ENCODE data around the gene RP9. TPM values are rescaled to one million over a fixed set of nuclear protein-coding genes. Genes with fewer than 3 reads are reported as not detected.

The RP9 gene
- polyA plus RNA-seq, 2 of the 4 experiments (the other 2 are of a cell fraction), result 25.7 to 51.5 TPM

GRCh38 chr7:33076737-33077136 lies 32.5 kb downstream of the RP9 start:
- FAIRE-seq (no peak), DNase-seq (ENCODE audit: low read depth in 1 of 2, low spot score in 1 of 2) (no peak), ATAC-seq (no peak)
- H3K4me2 ChIP-seq, result no peak overlapping the region
- 27% methylated on average over 3 of the region's 3 CpGs for WGBS (ENCODE audit: missing lambda C conversion rate)
- no peak for TF ChIP-seq PHF8 (IDR thresholded peaks at IDR 0.05; ENCODE audit: borderline replicate concordance, low read depth)
- no peak overlapping the region for H3K4me3 ChIP-seq
- H3K27ac ChIP-seq, result no peak overlapping the region
- no peaks in the 10 kb centered on the region for H3K4me1 ChIP-seq
- POLR2A ChIA-PET, result interaction anchor here (1.0 kb wide), 1 partner anchor 14 kb away, joined by 3 read pairs; the partner anchor contains the start of gene NT5C3A
- CTCF ChIA-PET, result interaction anchor here (0.9 to 3.8 kb wide), 2 partner anchors 32 to 148 kb away, joined by 3 to 19 read pairs; partner anchors contain the start of gene RP9
- no peaks in the 10 kb centered on the region; the same call in 2 of the 3 replicates for H3K9me3 ChIP-seq

- no peak overlapping the region for H3K4me2 ChIP-seq
- CTCF ChIA-PET, result interaction anchor here (3.8 kb wide), 1 partner anchor 33 kb away, joined by 19 read pairs; the partner anchor contains the start of gene RP9
- 20% methylated on average over 3 of the region's 3 CpGs for WGBS (ENCODE audit: missing lambda C conversion rate)
- H3K4me1 ChIP-seq, result no peaks in the 10 kb centered on the region
- FAIRE-seq (no peak), DNase-seq (ENCODE audit: low read depth in 1 of 2, low spot score in 1 of 2) (no peak), ATAC-seq (no peak)
- no peak overlapping the region for H3K27ac ChIP-seq
- no peak overlapping the region for H3K4me3 ChIP-seq
- peaks cover 3% of the 10 kb centered on the region; the same call in 2 of the 3 replicates for H3K9me3 ChIP-seq
- POLR2A ChIA-PET, result no interaction called here
- TF ChIP-seq FOXS1 (CRISPR knock-in tag; IDR thresholded peaks at IDR 0.05) (no peak), KDM1A (IDR thresholded peaks at IDR 0.05; ENCODE audit: low read depth) (no peak), USF2 (IDR thresholded peaks at IDR 0.05) (no peak), ELK1 (IDR thresholded peaks at IDR 0.05; ENCODE audit: low read depth, low read length) (no peak), RCOR1 (IDR thresholded peaks at IDR 0.05; ENCODE audit: low read depth, low read length) (no peak), RFX5 (IDR thresholded peaks at IDR 0.05) (no peak), MAFK (IDR thresholded peaks at IDR 0.05; ENCODE audit: partially characterized antibody) (no peak), ZNF302 (CRISPR knock-in tag; IDR thresholded peaks at IDR 0.05) (no peak), SMC3 (IDR thresholded peaks at IDR 0.05) (no peak), HOXB5 (CRISPR knock-in tag; IDR thresholded peaks at IDR 0.05) (no peak), GATA3 (IDR thresholded peaks at IDR 0.05; ENCODE audit: borderline replicate concordance) (no peak), HES2 (IDR thresholded peaks at IDR 0.05) (no peak), CBX2 (IDR thresholded peaks at IDR 0.05; ENCODE audit: borderline replicate concordance, low read depth) (no peak), MYC (IDR thresholded peaks at IDR 0.05; ENCODE audit: borderline replicate concordance, low read length) (no peak), HDAC2 (IDR thresholded peaks at IDR 0.05) (no peak), RARB (CRISPR knock-in tag; IDR thresholded peaks at IDR 0.05) (no peak), HOXB13 (CRISPR knock-in tag; IDR thresholded peaks at IDR 0.05; ENCODE audit: low read depth) (no peak), NR3C1 (IDR thresholded peaks at IDR 0.05) (no peak), FOSL2 (IDR thresholded peaks at IDR 0.05) (no peak), FOSL2 (CRISPR knock-in tag; IDR thresholded peaks at IDR 0.05) (no peak), ZSCAN20 (CRISPR knock-in tag; IDR thresholded peaks at IDR 0.05) (no peak)
Observed at GRCh38 chr7:33075818-33076518, 33.2 kb downstream of the RP9 start.

- no peak overlapping the region for H3K4me3 ChIP-seq
- no peak for FAIRE-seq
- no peak overlapping the region for H3K27ac ChIP-seq
- 76% methylated on average over 4 of the region's 4 CpGs for WGBS (ENCODE audit: missing lambda C conversion rate)
- no peak for ATAC-seq
- ChIA-PET CTCF (interaction anchor here (0.5 to 1.4 kb wide), 6 partner anchors 10 to 183 kb away, joined by 3 to 4 read pairs (median 3); partner anchors contain the start of gene RP9), POLR2A (interaction anchor here (0.8 to 1.6 kb wide), 3 partner anchors 10 to 116 kb away, joined by 3 to 9 read pairs (median 8); partner anchors contain the start of genes FKBP9 and NT5C3A)
- DNase-seq (ENCODE audit: low read depth in 1 of 2, low spot score in 1 of 2), result no peak
- no peaks in the 10 kb centered on the region for H3K4me1 ChIP-seq
- H3K4me2 ChIP-seq, result no peak overlapping the region
- H3K9me3 ChIP-seq, result peaks cover 22% of the 10 kb centered on the region
- TF ChIP-seq HOXA7 (CRISPR knock-in tag; IDR thresholded peaks at IDR 0.05) (no peak), RAD21 (conservative IDR thresholded peaks at IDR 0.05 in 1 of 2, IDR thresholded peaks at IDR 0.05 in 1 of 2) (no peak), RARB (CRISPR knock-in tag; IDR thresholded peaks at IDR 0.05) (no peak), ZC3H11A (IDR thresholded peaks at IDR 0.05) (no peak), KDM1A (IDR thresholded peaks at IDR 0.05; ENCODE audit: low read depth) (no peak), ESRRA (IDR thresholded peaks at IDR 0.05; ENCODE audit: borderline replicate concordance, low read length) (no peak), MYC (IDR thresholded peaks at IDR 0.05; ENCODE audit: borderline replicate concordance, low read length) (no peak), NR3C1 (IDR thresholded peaks at IDR 0.05) (no peak), HOXB13 (CRISPR knock-in tag; IDR thresholded peaks at IDR 0.05; ENCODE audit: low read depth) (no peak), ZNF302 (CRISPR knock-in tag; IDR thresholded peaks at IDR 0.05) (no peak), PBX3 (IDR thresholded peaks at IDR 0.05) (no peak), SREBF2 (IDR thresholded peaks at IDR 0.05) (no peak), HEYL (CRISPR knock-in tag; IDR thresholded peaks at IDR 0.05) (no peak), CBX2 (IDR thresholded peaks at IDR 0.05; ENCODE audit: borderline replicate concordance, low read depth) (no peak), TFCP2L1 (CRISPR knock-in tag; IDR thresholded peaks at IDR 0.05) (no peak), HDAC2 (IDR thresholded peaks at IDR 0.05) (no peak), MAZ (IDR thresholded peaks at IDR 0.05; ENCODE audit: borderline replicate concordance, low read depth, low read length) (no peak)
Observed at GRCh38 chr7:33073243-33073642, 36.0 kb downstream of the RP9 start.

Measured in A549 (cell line).